ENCODE results near the gene NUP210L. TPM values are rescaled to one million over a fixed set of nuclear protein-coding genes. Genes with fewer than 3 reads are reported as not detected.
"Not testable (repeated sequence)": the region's sequence is repeated elsewhere in the genome, so short reads cannot be mapped to it uniquely, and the experiment has no call there.

NUP210L gene
- total RNA-seq, 4 donors from 2014 or later, result 0.07 to 0.24 (median 0.10) TPM; not detected in 1

- Histone ChIP-seq H3K4me1 (no peaks in the 10 kb centered on the region), H3K9me3 (no peaks in the 10 kb centered on the region), H3K27me3 (no peaks in the 10 kb centered on the region), H3K36me3 (no peaks in the 10 kb centered on the region), H3K27ac (no peak overlapping the region), H3K4me3 (no peak overlapping the region)
- intact Hi-C loops (cut with DNase I; ENCODE audit: low total_unique reads), result no loop called here
- in situ Hi-C loops (cut with MboI; ENCODE audit: low sequenced_read_pairs in 4 of 4), result loop anchor here in 2 of 4 donors (25.0 kb wide), 2 partner anchors 292 to 658 kb away; partner anchors contain the start of genes AQP10 (in 1 of the 2) and S100A9 (in 1 of the 2)
- ATAC-seq, result no peak
- DNase-seq, result no peak
- TF ChIP-seq POLR2A (IDR thresholded peaks at IDR 0.05), result no peak
- TF ChIP-seq CTCF (IDR thresholded peaks at IDR 0.05 in 4 of 5, conservative IDR thresholded peaks at IDR 0.05 in 1 of 5), result no peak
These were observed 134.9 kb downstream of the NUP210L start for GRCh38 chr1:154019940-154020339.

- no peaks in the 10 kb centered on the region for H3K9me3 ChIP-seq
- in situ Hi-C loops (cut with MboI; ENCODE audit: low sequenced_read_pairs in 4 of 4) (loop anchor here in 2 of 4 donors (25.0 kb wide), 2 partner anchors 293 to 657 kb away; partner anchors contain the start of genes AQP10 (in 1 of the 2) and S100A9 (in 1 of the 2)), intact Hi-C loops (cut with DNase I; ENCODE audit: low total_unique reads) (no loop called here)
- no peak overlapping the region for H3K27ac ChIP-seq
- DNase-seq (no peak), ATAC-seq (no peak)
- H3K4me3 ChIP-seq, result no peak overlapping the region
- TF ChIP-seq POLR2A (IDR thresholded peaks at IDR 0.05), result no peak
- no peak for TF ChIP-seq CTCF (IDR thresholded peaks at IDR 0.05 in 4 of 5, conservative IDR thresholded peaks at IDR 0.05 in 1 of 5)
- no peaks in the 10 kb centered on the region for H3K27me3 ChIP-seq
- no peaks in the 10 kb centered on the region for H3K4me1 ChIP-seq
- H3K36me3 ChIP-seq, result no peaks in the 10 kb centered on the region
These were observed 135.6 kb downstream of the NUP210L start for GRCh38 chr1:154019269-154019668.

- Histone ChIP-seq H3K9me3 (no peaks in the 10 kb centered on the region), H3K4me3 (no peak overlapping the region), H3K4me1 (no peaks in the 10 kb centered on the region), H3K36me3 (no peaks in the 10 kb centered on the region), H3K27me3 (no peaks in the 10 kb centered on the region), H3K27ac (no peak overlapping the region)
- DNase-seq (no peak), ATAC-seq (no peak)
- in situ Hi-C loops (cut with MboI; ENCODE audit: low sequenced_read_pairs in 4 of 4), result loop anchor here in 2 of 4 donors (25.0 kb wide), 2 partner anchors 298 to 652 kb away; partner anchors contain the start of genes AQP10 (in 1 of the 2) and S100A9 (in 1 of the 2)
- intact Hi-C loops (cut with DNase I; ENCODE audit: low total_unique reads), result no loop called here
- TF ChIP-seq POLR2A (IDR thresholded peaks at IDR 0.05) (no peak), CTCF (IDR thresholded peaks at IDR 0.05 in 4 of 5, conservative IDR thresholded peaks at IDR 0.05 in 1 of 5) (no peak)
These were observed 140.5 kb downstream of the NUP210L start for GRCh38 chr1:154014154-154014907.

- DNase-seq; H3K27ac ChIP-seq; H3K4me1 ChIP-seq; H3K4me3 ChIP-seq; H3K36me3 ChIP-seq; intact Hi-C loops (cut with DNase I; ENCODE audit: low total_unique reads); H3K9me3 ChIP-seq; ATAC-seq; H3K27me3 ChIP-seq: not testable (repeated sequence)
- in situ Hi-C loops (cut with MboI; ENCODE audit: low sequenced_read_pairs in 4 of 4), result loop anchor here in 2 of 4 donors (25.0 kb wide), 2 partner anchors 300 to 650 kb away; partner anchors contain the start of genes AQP10 (in 1 of the 2) and S100A9 (in 1 of the 2)
These were observed 142.3 kb downstream of the NUP210L start for GRCh38 chr1:154012543-154012942.

- ATAC-seq (no peak), DNase-seq (no peak)
- Histone ChIP-seq H3K9me3 (no peaks in the 10 kb centered on the region), H3K27ac (no peak overlapping the region), H3K4me3 (no peak overlapping the region), H3K27me3 (no peaks in the 10 kb centered on the region), H3K4me1 (no peaks in the 10 kb centered on the region), H3K36me3 (no peaks in the 10 kb centered on the region)
- intact Hi-C loops (cut with DNase I; ENCODE audit: low total_unique reads), result no loop called here
- no peak for TF ChIP-seq CTCF (IDR thresholded peaks at IDR 0.05 in 4 of 5, conservative IDR thresholded peaks at IDR 0.05 in 1 of 5)
- TF ChIP-seq POLR2A (IDR thresholded peaks at IDR 0.05), result no peak
- in situ Hi-C loops (cut with MboI; ENCODE audit: low sequenced_read_pairs in 4 of 4), result loop anchor here in 2 of 4 donors (25.0 kb wide), 2 partner anchors 300 to 650 kb away; partner anchors contain the start of genes AQP10 (in 1 of the 2) and S100A9 (in 1 of the 2)
These were observed 142.7 kb downstream of the NUP210L start for GRCh38 chr1:154012129-154012528.
